HG03135 (cell line): Measurements from ENCODE around the gene C17orf114.

Source experiments
- ATAC-seq: cut with Tn5 transposase; IDR thresholded peaks from one replicate; pipeline ENCODE4 v1.9.1; 2021; ENCODE audit warnings: mild to moderate bottlenecking, moderate library complexity; ENCODE audit not compliant: unreplicated experiment

Gene C17orf114

DNA sequence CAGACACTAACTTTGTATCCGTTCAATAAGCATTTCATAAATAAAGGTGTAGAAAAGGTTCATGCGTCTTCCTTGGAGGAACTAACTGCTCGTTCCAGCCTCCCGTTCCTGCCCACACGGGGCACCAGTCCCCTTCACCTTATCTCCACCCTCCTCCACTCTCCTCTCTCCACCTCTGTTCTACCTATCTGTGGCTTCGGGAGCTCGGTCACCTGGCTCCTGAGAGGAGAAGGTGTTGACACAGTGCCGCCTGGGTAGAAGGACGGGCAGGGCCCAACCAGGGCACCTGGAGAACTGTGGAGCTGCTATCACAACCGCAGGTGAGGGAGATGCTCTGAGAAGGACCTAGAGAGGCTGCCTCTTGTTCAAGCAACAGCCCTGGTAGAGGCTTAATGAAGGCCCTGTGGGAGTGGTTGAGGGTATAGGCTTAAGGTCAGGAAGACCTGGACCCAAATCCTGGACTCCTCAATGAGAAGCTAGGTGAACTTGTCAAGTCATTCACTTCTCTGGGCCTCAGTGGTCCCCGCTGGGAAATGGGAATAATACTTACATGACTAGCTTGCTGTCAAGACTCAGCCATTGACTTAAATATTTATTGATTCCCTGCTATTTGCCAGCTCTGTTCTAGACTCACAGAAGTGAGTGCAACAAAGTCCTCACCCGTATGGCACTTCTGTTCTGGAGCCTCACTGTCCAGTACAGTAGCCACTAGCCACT is 21.4 kb upstream of the C17orf114 start:
- no peak for ATAC-seq

DNA sequence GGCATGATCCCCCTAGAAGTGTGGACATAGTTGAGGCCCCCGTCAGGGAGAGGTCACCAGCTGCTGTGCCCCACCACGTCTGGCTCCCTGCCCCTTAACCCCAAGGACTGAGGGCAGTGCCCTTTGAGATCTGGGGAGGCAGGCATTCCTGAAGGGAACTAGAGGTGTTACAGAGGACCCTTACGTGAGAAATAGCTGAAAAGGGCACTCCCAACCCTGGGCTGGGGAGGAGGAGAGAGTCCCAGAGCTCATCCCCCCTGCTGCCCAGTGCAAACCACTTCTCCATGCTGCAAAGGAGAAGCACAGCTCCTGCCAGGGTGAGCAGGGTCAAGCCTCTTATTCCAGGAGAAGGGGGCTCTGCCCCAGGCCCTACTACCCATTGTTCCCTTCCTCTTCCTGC is 20.7 kb upstream of the C17orf114 start:
- ATAC-seq: no peak

DNA sequence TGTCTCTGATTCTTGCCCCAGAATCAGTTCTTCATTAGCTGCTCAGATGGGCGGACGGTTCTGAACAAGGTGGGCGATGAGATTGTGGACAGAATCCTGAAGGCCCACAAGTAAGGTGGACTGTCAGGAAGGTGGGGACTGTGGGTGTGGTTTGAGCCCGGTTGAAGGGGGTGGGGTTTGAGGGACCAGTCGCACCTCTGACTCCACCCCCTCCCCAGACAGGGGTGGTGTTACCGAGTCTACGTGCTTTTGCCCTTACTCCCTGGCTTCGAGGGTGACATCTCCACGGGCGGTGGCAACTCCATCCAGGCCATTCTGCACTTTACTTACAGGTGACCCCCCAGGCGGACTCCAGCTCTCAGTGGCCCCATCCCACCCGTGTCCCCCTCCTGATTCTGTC is 16.1 kb upstream of the C17orf114 start:
- no peak for ATAC-seq

GRCh38 chr17:4816826-4817225 is 14.7 kb upstream of the C17orf114 start:
- no peak for ATAC-seq

DNA sequence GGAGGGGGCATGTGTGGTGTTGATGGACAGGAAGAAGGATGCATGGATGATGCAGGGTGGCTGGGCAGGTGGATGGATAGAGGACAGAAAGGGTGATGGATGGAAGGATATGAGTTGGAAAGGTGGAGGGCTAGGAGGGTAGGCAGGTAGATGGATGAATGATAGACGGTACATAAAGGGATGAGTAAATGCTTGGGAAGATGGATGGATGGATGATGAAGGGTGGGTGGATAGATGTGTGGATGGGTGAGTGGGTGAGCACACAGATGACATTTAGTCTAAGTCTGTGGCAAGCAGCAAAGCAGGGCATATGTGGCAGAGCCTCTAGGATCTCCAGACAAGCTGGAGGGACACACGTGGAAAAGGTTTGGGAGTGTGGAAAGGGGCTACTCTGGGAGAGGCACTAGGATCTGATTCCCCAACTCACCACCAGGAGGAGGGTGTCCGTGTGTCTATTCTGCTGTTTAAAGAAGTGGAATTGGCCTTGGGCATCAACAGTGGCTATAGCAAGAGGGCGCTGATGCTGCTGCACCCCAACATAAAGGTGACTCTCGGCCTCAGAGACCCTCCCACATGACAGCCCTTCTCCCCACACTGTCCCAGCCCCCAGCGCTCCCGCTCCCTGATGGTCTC is 13.0 kb upstream of the C17orf114 start:
- no peak for ATAC-seq

DNA sequence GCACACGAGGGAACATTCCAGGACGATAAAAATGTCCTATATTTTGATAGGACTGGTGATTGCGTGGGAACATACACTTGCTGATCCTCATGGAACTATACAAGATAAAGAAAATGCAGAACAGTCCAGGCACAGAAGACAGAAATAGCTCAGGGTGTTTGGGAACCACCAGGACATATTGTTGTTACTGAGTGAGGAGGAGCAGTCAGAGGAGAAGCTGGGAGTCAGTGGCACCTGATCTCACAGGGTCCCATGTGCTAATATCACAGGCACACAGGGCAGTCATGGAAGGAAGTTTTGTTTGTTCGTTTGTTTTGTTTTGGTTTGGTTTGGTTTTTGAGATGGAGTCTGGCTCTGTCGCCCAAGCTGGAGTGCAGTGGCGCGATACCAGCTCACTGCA is 10.6 kb upstream of the C17orf114 start:
- ATAC-seq: no peak

GRCh38 chr17:4811471-4811870 is 9.3 kb upstream of the C17orf114 start:
- ATAC-seq: no peak

- no peak for ATAC-seq
These were observed 8.7 kb upstream of the C17orf114 start for GRCh38 chr17:4810696-4811290.

GRCh38 chr17:4808378-4808767 is 6.2 kb upstream of the C17orf114 start:
- no peak for ATAC-seq

DNA sequence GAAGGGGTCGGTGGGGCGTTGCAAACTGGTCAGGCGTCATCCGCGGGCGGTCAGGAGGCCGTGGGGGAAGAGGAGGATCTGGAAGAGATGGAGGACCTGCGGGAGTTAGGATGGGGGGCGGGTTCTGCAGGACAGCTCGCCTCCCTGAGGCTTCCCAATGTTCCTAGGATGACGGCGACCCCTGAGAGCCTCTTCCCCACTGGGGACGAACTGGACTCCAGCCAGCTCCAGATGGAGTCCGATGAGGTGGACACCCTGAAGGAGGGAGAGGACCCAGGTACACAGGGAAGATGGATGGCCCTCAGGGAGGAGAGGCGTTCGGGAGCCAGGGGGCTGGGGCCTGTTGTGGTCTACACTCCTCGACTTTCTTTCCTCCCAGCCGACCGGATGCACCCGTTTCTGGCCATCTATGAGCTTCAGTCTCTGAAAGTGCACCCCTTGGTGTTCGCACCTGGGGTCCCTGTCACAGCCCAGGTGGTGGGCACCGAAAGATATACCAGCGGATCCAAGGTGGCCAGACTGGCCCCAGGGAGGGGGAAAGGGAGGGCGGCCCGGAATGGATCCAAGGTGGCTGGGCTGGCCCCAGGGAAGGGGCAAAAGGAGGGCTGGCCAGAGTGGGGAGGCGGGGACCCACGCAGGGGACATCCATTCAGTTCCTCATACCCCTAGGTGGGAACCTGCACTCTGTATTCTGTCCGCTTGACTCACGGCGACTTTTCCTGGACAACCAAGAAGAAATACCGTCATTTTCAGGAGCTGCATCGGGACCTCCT is 5.7 kb upstream of the C17orf114 start:
- ATAC-seq: no peak

DNA sequence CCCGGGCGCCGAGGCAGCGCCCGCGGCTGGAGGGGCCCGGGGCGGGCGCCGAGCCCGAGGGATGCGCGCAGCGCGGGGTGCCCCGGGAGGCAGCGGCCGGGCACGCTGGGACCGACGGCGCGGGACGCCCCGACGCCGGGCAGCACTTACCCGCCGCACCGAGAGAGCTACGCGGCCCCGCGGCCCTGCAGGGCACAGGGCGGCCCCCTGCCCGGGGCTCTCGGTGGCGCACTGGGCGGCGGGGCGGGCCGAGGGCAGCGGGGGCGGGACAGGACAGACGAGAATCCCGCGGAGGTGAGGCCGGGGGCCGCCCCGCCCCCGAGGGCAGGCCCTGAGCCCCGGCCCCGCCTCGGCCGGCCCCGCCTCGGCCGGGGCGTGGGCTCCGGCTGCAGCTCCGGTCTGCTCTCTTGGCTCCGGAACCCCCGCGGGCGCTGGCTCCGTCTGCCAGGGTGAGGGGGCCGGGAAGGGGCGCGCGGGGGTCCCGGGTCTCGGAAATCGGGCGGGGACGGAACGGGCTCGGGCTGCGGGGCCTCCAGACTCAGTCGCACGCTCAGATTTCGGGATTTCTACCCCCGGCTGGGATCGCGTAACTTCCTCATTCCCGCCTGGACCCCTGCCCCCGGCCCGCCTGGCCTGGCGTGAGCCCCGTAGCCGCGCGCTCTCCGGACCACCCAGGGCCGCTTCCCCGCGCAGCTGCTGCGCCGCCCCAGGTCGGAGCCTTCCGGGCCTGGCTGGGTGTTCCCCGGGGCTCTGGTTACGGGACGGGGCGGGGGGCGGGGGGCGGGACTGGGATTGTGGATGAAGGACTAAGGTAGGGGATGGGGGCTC is 4.9 kb upstream of the C17orf114 start, which contains the start of gene PLD2:
TSS of gene PLD2 (plus strand) at position 376 of the 828 bp plus-strand sequence. CDS start 621 bp downstream, outside the sequence.
- ATAC-seq: peak; percentile 88

GRCh38 chr17:4806456-4806776 is 4.3 kb upstream of the C17orf114 start:
- no peak for ATAC-seq

DNA sequence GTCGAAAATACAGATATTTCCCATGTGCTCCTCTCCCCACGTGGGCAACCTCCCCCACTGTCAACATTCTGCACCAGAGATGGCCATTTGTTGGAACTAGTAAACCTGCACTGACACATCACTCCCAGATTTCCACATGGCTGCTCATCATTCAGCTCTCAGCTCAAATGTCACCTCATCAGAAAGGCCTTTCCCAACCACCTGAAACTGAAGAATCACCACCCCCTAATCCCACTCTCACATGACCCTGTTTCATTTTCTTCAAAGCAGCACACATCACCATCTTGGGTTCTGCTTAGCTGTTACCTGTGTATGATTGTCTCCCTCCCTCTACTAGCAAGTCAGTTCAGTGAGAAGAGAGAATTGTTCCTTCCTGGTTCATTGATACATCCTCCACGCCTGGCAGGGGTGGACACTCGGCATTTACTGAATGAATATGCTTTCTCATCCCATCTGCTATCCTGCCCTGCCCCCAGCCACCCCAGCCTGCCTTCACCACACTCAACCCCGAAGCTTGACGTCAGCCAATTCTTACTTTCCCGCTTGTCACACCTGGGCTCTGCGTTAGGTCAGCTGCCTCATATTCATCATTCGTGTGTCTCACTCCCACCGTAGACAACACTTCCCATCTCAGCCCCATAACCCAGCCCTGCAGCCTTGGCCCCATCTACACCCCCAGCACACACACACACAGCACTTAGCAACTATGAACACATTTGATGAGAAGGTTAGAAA is 1.5 kb downstream of the C17orf114 start:
- ATAC-seq: no peak

- ATAC-seq: no peak
These were observed 5.6 kb downstream of the C17orf114 start for GRCh38 chr17:4796552-4796920.

GRCh38 chr17:4795168-4795567 is 7.0 kb downstream of the C17orf114 start:
- no peak for ATAC-seq

GRCh38 chr17:4790705-4791088 is 11.4 kb downstream of the C17orf114 start:
- ATAC-seq: no peak

- ATAC-seq: peak; percentile 86
These were observed 12.0 kb downstream of the C17orf114 start for GRCh38 chr17:4789951-4790704.

GRCh38 chr17:4789701-4789950 is 12.5 kb downstream of the C17orf114 start:
- peak; percentile 38 for ATAC-seq

GRCh38 chr17:4788807-4789700 is 13.1 kb downstream of the C17orf114 start, which contains the start of gene GLTPD2:
Gene GLTPD2, plus strand, starts transcription at chr17:4788964. Its CDS starts 48 bp downstream, at chr17:4789012.
- no peak for ATAC-seq
